ENCODE data around the gene AMHR2. TPM values are rescaled to one million over a fixed set of nuclear protein-coding genes. Genes with fewer than 3 reads are reported as not detected.
"Not testable (repeated sequence)": the region's sequence is repeated elsewhere in the genome, so short reads cannot be mapped to it uniquely, and the experiment has no call there.

Gene AMHR2
- total and polyA plus RNA-seq, 2 of the 4 experiments (the other 2 are of a cell fraction), result not detected

GRCh38 chr12:53439582-53439981, 15.9 kb downstream of the AMHR2 start:
- H4K8ac ChIP-seq (ENCODE audit: low read depth in 2 of 2, low read length in 2 of 2); H2BK15ac ChIP-seq (ENCODE audit: low read depth, low read length); H4K5ac ChIP-seq (ENCODE audit: low read depth, low read length); H3K56ac ChIP-seq (ENCODE audit: extremely low read depth, insufficient read depth, low read length); H2AFZ ChIP-seq (replicated peaks; ENCODE audit: low read length, poor library complexity); H3K9me1 ChIP-seq (ENCODE audit: insufficient read depth, low read length); H2AK9ac ChIP-seq (replicated peaks; ENCODE audit: low read depth, low read length, poor library complexity); H4K20me1 ChIP-seq (ENCODE audit: insufficient read depth, low read length); H3K36me3 ChIP-seq (ENCODE audit: control insufficient read depth, insufficient read depth, low read length); POLR2A ChIA-PET (ENCODE audit: unreplicated experiment); H3K27ac ChIP-seq (ENCODE audit: insufficient read depth, low read length); H3K14ac ChIP-seq (replicated peaks; ENCODE audit: low read depth, low read length); H3K4me3 ChIP-seq (ENCODE audit: insufficient read depth, low read depth, low read length); CTCF ChIA-PET; H3K4me2 ChIP-seq (ENCODE audit: low read depth, low read length); H2BK20ac ChIP-seq (ENCODE audit: low read depth, low read length); H3K23ac ChIP-seq (ENCODE audit: low read depth, low read length); DNase-seq; ATAC-seq (ENCODE audit: low read depth); H3K18ac ChIP-seq (ENCODE audit: low read depth, low read length); H3K9ac ChIP-seq (ENCODE audit: low read depth, low read length); H3K27me3 ChIP-seq (ENCODE audit: control insufficient read depth, insufficient read depth, low read length); H2BK120ac ChIP-seq (ENCODE audit: low read depth, low read length); in situ Hi-C loops (cut with MboI; ENCODE audit: low sequenced_read_pairs); BruUV-seq (replicated peaks); intact Hi-C loops (cut with micrococcal nuclease); dilution Hi-C loops (cut with HindIII; ENCODE audit: low sequenced_read_pairs, unreplicated experiment); H4K91ac ChIP-seq (ENCODE audit: insufficient read depth, low read depth, low read length); H3K4ac ChIP-seq (ENCODE audit: low read depth, low read length); H3K4me1 ChIP-seq (ENCODE audit: control insufficient read depth, insufficient read depth, low read length); H2BK5ac ChIP-seq (ENCODE audit: low read depth, low read length, poor library complexity, severe bottlenecking); H3K9me3 ChIP-seq (ENCODE audit: control insufficient read depth, insufficient read depth, low read length): not testable (repeated sequence)
- Histone ChIP-seq H2AK5ac (ENCODE audit: low read depth, low read length) (0 out of 2 replicates have a peak overlapping the region, but pooled peaks have one; percentile 10), H3K79me1 (ENCODE audit: low read depth in 1 of 2, low read length in 2 of 2) (peaks cover 14 to 25% of the 10 kb centered on the region in 2 experiments)

Data from IMR-90 (cell line).